Urinary bladder (tissue), 4 donors: Measurements from ENCODE around the gene BEND5. TPM values are rescaled to one million over a fixed set of nuclear protein-coding genes. Genes with fewer than 3 reads are reported as not detected.

Source experiments
- DNase-seq: peaks from one replicate; pipeline ENCODE4 v3.0.0-alpha.2; 2015; ENCODE audit errors: extremely low spot score
- H3K27ac ChIP-seq: one replicate; pipeline ENCODE4 v1.5.1; 2013; ENCODE audit warnings: low read depth, mild to moderate bottlenecking, moderate library complexity
- H3K36me3 ChIP-seq: one replicate; pipeline ENCODE4 v1.6.1; 2013; ENCODE audit warnings: mild to moderate bottlenecking, moderate library complexity; ENCODE audit not compliant: insufficient read depth
- H3K4me1 ChIP-seq: one replicate; pipeline ENCODE4 v1.6.1; 2013; ENCODE audit warnings: mild to moderate bottlenecking, moderate library complexity; ENCODE audit not compliant: insufficient read depth
- H3K4me3 ChIP-seq: one replicate; pipeline ENCODE4 v1.5.1; 2013; ENCODE audit warnings: low read depth, low read length
- WGBS: extraction: QIAGEN DNeasy Blood & Tissue Kit; methylation state at CpG from one replicate; pipeline ENCODE4 v1.1.7; 2013; 5-methylcytosine and 5-hydroxymethylcytosine counted together
- polyA plus RNA-seq: library from polyadenylated mRNA; stranded (reverse); fragments of 200-250 nt; gene quantifications from one replicate; pipeline ENCODE4 v1.2.3, GENCODE V29; 2013
- total RNA-seq: library from RNA; depleted of rRNA; stranded (reverse); fragments of >200 nt; gene quantifications from one replicate; pipeline ENCODE4 v1.2.3, GENCODE V29; 2014
- donor health status: healthy with polysubstance abuse.
- donor health status: healthy.

BEND5 gene
- total and polyA plus RNA-seq, 2 donors, result 10.3 to 10.8 TPM

- H3K27ac ChIP-seq, result no peak overlapping the region
- 94% methylated on average over 4 of the region's 4 CpGs for WGBS
- no peak overlapping the region for H3K4me3 ChIP-seq
- no peaks in the 10 kb centered on the region for H3K4me1 ChIP-seq
- no peak for DNase-seq
- H3K36me3 ChIP-seq, result no peaks in the 10 kb centered on the region
These were observed 50.0 kb downstream of the BEND5 start for GRCh38 chr1:48726557-48727215.

GRCh38 chr1:48726139-48726538 is 50.6 kb downstream of the BEND5 start:
- Histone ChIP-seq H3K4me3 (no peak overlapping the region), H3K36me3 (no peaks in the 10 kb centered on the region), H3K27ac (no peak overlapping the region), H3K4me1 (no peaks in the 10 kb centered on the region)
- 91% methylated on average over 2 of the region's 2 CpGs for WGBS
- DNase-seq, result no peak

- H3K4me3 ChIP-seq, result no peak overlapping the region
- no peaks in the 10 kb centered on the region for H3K4me1 ChIP-seq
- WGBS, result 68% methylated on average over 5 of the region's 5 CpGs
- DNase-seq, result no peak
- H3K27ac ChIP-seq, result no peak overlapping the region
- no peaks in the 10 kb centered on the region for H3K36me3 ChIP-seq
These were observed 51.2 kb downstream of the BEND5 start for GRCh38 chr1:48725341-48726046.

- H3K27ac ChIP-seq, result no peak overlapping the region
- no peak overlapping the region for H3K4me3 ChIP-seq
- H3K36me3 ChIP-seq, result no peaks in the 10 kb centered on the region
- H3K4me1 ChIP-seq, result no peaks in the 10 kb centered on the region
- no peak for DNase-seq
These were observed 55.8 kb downstream of the BEND5 start for GRCh38 chr1:48720929-48721328.

GRCh38 chr1:48718705-48719104 is 58.0 kb downstream of the BEND5 start:
- Histone ChIP-seq H3K27ac (no peak overlapping the region), H3K36me3 (no peaks in the 10 kb centered on the region), H3K4me1 (no peaks in the 10 kb centered on the region), H3K4me3 (no peak overlapping the region)
- peak; percentile 17 for DNase-seq
- 69% methylated on average over 4 of the region's 4 CpGs for WGBS

- no peaks in the 10 kb centered on the region for H3K4me1 ChIP-seq
- DNase-seq, result no peak
- H3K27ac ChIP-seq, result no peak overlapping the region
- no peak overlapping the region for H3K4me3 ChIP-seq
- no peaks in the 10 kb centered on the region for H3K36me3 ChIP-seq
These were observed 58.5 kb downstream of the BEND5 start for GRCh38 chr1:48718116-48718630.

GRCh38 chr1:48717082-48717481 is 59.6 kb downstream of the BEND5 start:
- WGBS, result 90% methylated on average over 1 of the region's 1 CpG
- H3K36me3 ChIP-seq, result no peaks in the 10 kb centered on the region
- no peaks in the 10 kb centered on the region for H3K4me1 ChIP-seq
- no peak overlapping the region for H3K27ac ChIP-seq
- no peak for DNase-seq
- no peak overlapping the region for H3K4me3 ChIP-seq

- 92% methylated on average over 5 of the region's 5 CpGs for WGBS
- Histone ChIP-seq H3K4me3 (no peak overlapping the region), H3K27ac (no peak overlapping the region), H3K4me1 (no peaks in the 10 kb centered on the region), H3K36me3 (no peaks in the 10 kb centered on the region)
- no peak for DNase-seq
These were observed 60.8 kb downstream of the BEND5 start for GRCh38 chr1:48715921-48716320.

- no peaks in the 10 kb centered on the region for H3K36me3 ChIP-seq
- 96% methylated on average over 2 of the region's 2 CpGs for WGBS
- no peak overlapping the region for H3K27ac ChIP-seq
- no peaks in the 10 kb centered on the region for H3K4me1 ChIP-seq
- no peak overlapping the region for H3K4me3 ChIP-seq
- no peak for DNase-seq
These were observed 65.8 kb downstream of the BEND5 start for GRCh38 chr1:48710915-48711314.

- Histone ChIP-seq H3K27ac (no peak overlapping the region), H3K4me3 (no peak overlapping the region), H3K4me1 (no peaks in the 10 kb centered on the region), H3K36me3 (no peaks in the 10 kb centered on the region)
- DNase-seq, result no peak
- WGBS, result 91% methylated on average over 2 of the region's 2 CpGs
These were observed 66.4 kb downstream of the BEND5 start for GRCh38 chr1:48710318-48710717.

GRCh38 chr1:48704736-48705135 is 72.0 kb downstream of the BEND5 start:
- Histone ChIP-seq H3K4me1 (no peaks in the 10 kb centered on the region), H3K36me3 (no peaks in the 10 kb centered on the region), H3K4me3 (no peak overlapping the region), H3K27ac (no peak overlapping the region)
- DNase-seq, result no peak
- WGBS, result 87% methylated on average over 6 of the region's 6 CpGs

GRCh38 chr1:48701445-48701844 is 75.2 kb downstream of the BEND5 start:
- 91% methylated on average over 2 of the region's 2 CpGs for WGBS
- no peak overlapping the region for H3K27ac ChIP-seq
- no peak overlapping the region for H3K4me3 ChIP-seq
- H3K36me3 ChIP-seq, result no peaks in the 10 kb centered on the region
- DNase-seq, result no peak
- no peaks in the 10 kb centered on the region for H3K4me1 ChIP-seq

GRCh38 chr1:48697066-48697707 is 79.5 kb downstream of the BEND5 start:
- 24% methylated on average over 5 of the region's 5 CpGs for WGBS
- no peak for DNase-seq

GRCh38 chr1:48695161-48695560 is 81.5 kb downstream of the BEND5 start:
- Histone ChIP-seq H3K4me3 (no peak overlapping the region), H3K36me3 (no peaks in the 10 kb centered on the region), H3K4me1 (no peaks in the 10 kb centered on the region), H3K27ac (no peak overlapping the region)
- WGBS, result 83% methylated on average over 2 of the region's 2 CpGs
- no peak for DNase-seq

More at GRCh38 chr1:48697066-48697707, 79.5 kb downstream of the BEND5 start:
- no peaks in the 10 kb centered on the region for H3K4me1 ChIP-seq
- no peak overlapping the region for H3K27ac ChIP-seq
- H3K4me3 ChIP-seq, result no peak overlapping the region
- H3K36me3 ChIP-seq, result no peaks in the 10 kb centered on the region
